ENCODE results near the gene TTC39B. TPM values are rescaled to one million over a fixed set of nuclear protein-coding genes. Genes with fewer than 3 reads are reported as not detected.

TTC39B gene
- total RNA-seq, 1 donor from 2014 or later = 3.1 TPM

- no peak overlapping the region for H3K4me3 Mint-ChIP-seq (ENCODE audit: unreplicated experiment)
- peak; percentile 58 for TF ChIP-seq CTCF (IDR thresholded peaks at IDR 0.05; ENCODE audit: partially characterized antibody, unreplicated experiment)
- DNase-seq = no peak
Measured at GRCh38 chr9:15142878-15143534, 164.0 kb downstream of the TTC39B start.

GRCh38 chr9:15140051-15140450 is 167.0 kb downstream of the TTC39B start:
- Mint-ChIP-seq H3K4me1 (ENCODE audit: low read depth, unreplicated experiment) (peaks cover 18% of the 10 kb centered on the region), H3K27me3 (ENCODE audit: unreplicated experiment) (peaks cover 2% of the 10 kb centered on the region), H3K36me3 (ENCODE audit: unreplicated experiment) (no peaks in the 10 kb centered on the region), H3K27ac (ENCODE audit: unreplicated experiment) (no peak overlapping the region), H3K4me3 (ENCODE audit: unreplicated experiment) (no peak overlapping the region), H3K9me3 (ENCODE audit: unreplicated experiment) (no peaks in the 10 kb centered on the region)
- no peak for TF ChIP-seq CTCF (IDR thresholded peaks at IDR 0.05; ENCODE audit: partially characterized antibody, unreplicated experiment)
- no peak for DNase-seq

More at GRCh38 chr9:15142878-15143534, 164.0 kb downstream of the TTC39B start:
- H3K27ac Mint-ChIP-seq (ENCODE audit: unreplicated experiment) = no peak overlapping the region
- no peaks in the 10 kb centered on the region for H3K36me3 Mint-ChIP-seq (ENCODE audit: unreplicated experiment)
- peaks cover 3% of the 10 kb centered on the region for H3K9me3 Mint-ChIP-seq (ENCODE audit: unreplicated experiment)
- peaks cover 34% of the 10 kb centered on the region for H3K4me1 Mint-ChIP-seq (ENCODE audit: low read depth, unreplicated experiment)
- H3K27me3 Mint-ChIP-seq (ENCODE audit: unreplicated experiment) = peaks cover 2% of the 10 kb centered on the region

- no peak for DNase-seq
- Mint-ChIP-seq H3K4me1 (ENCODE audit: low read depth, unreplicated experiment) (peaks cover 14% of the 10 kb centered on the region), H3K9me3 (ENCODE audit: unreplicated experiment) (no peaks in the 10 kb centered on the region), H3K27me3 (ENCODE audit: unreplicated experiment) (peaks cover 2% of the 10 kb centered on the region), H3K36me3 (ENCODE audit: unreplicated experiment) (no peaks in the 10 kb centered on the region), H3K27ac (ENCODE audit: unreplicated experiment) (no peak overlapping the region), H3K4me3 (ENCODE audit: unreplicated experiment) (no peak overlapping the region)
- no peak for TF ChIP-seq CTCF (IDR thresholded peaks at IDR 0.05; ENCODE audit: partially characterized antibody, unreplicated experiment)
Measured at GRCh38 chr9:15139469-15139868, 167.5 kb downstream of the TTC39B start.

- H3K27me3 Mint-ChIP-seq (ENCODE audit: unreplicated experiment) = peaks cover 2% of the 10 kb centered on the region
- peaks cover 9% of the 10 kb centered on the region for H3K4me1 Mint-ChIP-seq (ENCODE audit: low read depth, unreplicated experiment)
- no peak overlapping the region for H3K4me3 Mint-ChIP-seq (ENCODE audit: unreplicated experiment)
- H3K36me3 Mint-ChIP-seq (ENCODE audit: unreplicated experiment) = no peaks in the 10 kb centered on the region
- no peak for DNase-seq
- TF ChIP-seq CTCF (IDR thresholded peaks at IDR 0.05; ENCODE audit: partially characterized antibody, unreplicated experiment) = no peak
- H3K9me3 Mint-ChIP-seq (ENCODE audit: unreplicated experiment) = peaks cover 2% of the 10 kb centered on the region
- H3K27ac Mint-ChIP-seq (ENCODE audit: unreplicated experiment) = no peak overlapping the region
Measured at GRCh38 chr9:15138357-15138686, 168.7 kb downstream of the TTC39B start.

- Mint-ChIP-seq H3K36me3 (ENCODE audit: unreplicated experiment) (no peaks in the 10 kb centered on the region), H3K9me3 (ENCODE audit: unreplicated experiment) (peaks cover 2% of the 10 kb centered on the region), H3K4me3 (ENCODE audit: unreplicated experiment) (no peak overlapping the region), H3K4me1 (ENCODE audit: low read depth, unreplicated experiment) (peaks cover 9% of the 10 kb centered on the region), H3K27me3 (ENCODE audit: unreplicated experiment) (peaks cover 2% of the 10 kb centered on the region), H3K27ac (ENCODE audit: unreplicated experiment) (no peak overlapping the region)
- no peak for DNase-seq
- no peak for TF ChIP-seq CTCF (IDR thresholded peaks at IDR 0.05; ENCODE audit: partially characterized antibody, unreplicated experiment)
Measured at GRCh38 chr9:15137658-15138356, 169.2 kb downstream of the TTC39B start.

Data from glutamatergic neuron (in vitro differentiated cells).